WTC11 (cell line): ENCODE measurements around the gene DNAJC12. TPM values are rescaled to one million over a fixed set of nuclear protein-coding genes. Genes with fewer than 3 reads are reported as not detected.
A peak's percentile ranks its signal among the peaks of the same experiment; 100 is the strongest.

Experiments used
- ATAC-seq: fragments of 200-7000 bp; cut with Tn5 transposase; 2 replicates; pipeline ENCODE4 v1.10.0; 2021; ENCODE audit warnings: mild to moderate bottlenecking, moderate library complexity
- CTCF ChIA-PET: fragments of 300-600 bp; sonication (Branson Sonifier 250); formaldehyde crosslinking; loops from one replicate; lab custom pipeline; 2021; ENCODE audit warnings: antibody characterized with exemption; lab: Charles Lee
- POLR2A ChIA-PET: fragments of 350-600 bp; sonication (Branson Sonifier 250); formaldehyde crosslinking; loops from one replicate; lab custom pipeline; 2021; ENCODE audit warnings: antibody characterized with exemption; lab: Charles Lee
- DNase-seq: peaks from one replicate; pipeline ENCODE4 v3.0.0; 2021; ENCODE audit warnings: low spot score
- H3K27ac Mint-ChIP-seq: 2 replicates; pipeline ENCODE4 v1.8.0; 2021; ENCODE audit warnings: mixed read lengths
- H3K27me3 Mint-ChIP-seq: 2 replicates; pipeline ENCODE4 v1.8.0; 2021; ENCODE audit warnings: low read depth, mild to moderate bottlenecking, moderate library complexity, mixed read lengths
- H3K36me3 Mint-ChIP-seq: 2 replicates; pipeline ENCODE4 v1.8.0; 2021; ENCODE audit warnings: mixed read lengths
- H3K4me1 Mint-ChIP-seq: 2 replicates; pipeline ENCODE4 v1.8.0; 2022; ENCODE audit warnings: mixed read lengths
- H3K4me3 Mint-ChIP-seq: 2 replicates; pipeline ENCODE4 v1.8.0; 2021; ENCODE audit warnings: mild to moderate bottlenecking, moderate library complexity, mixed read lengths
- H3K9me3 Mint-ChIP-seq: 2 replicates; pipeline ENCODE4 v1.8.0; 2021; ENCODE audit warnings: mixed read lengths
- CREM ChIP-seq: sonication (generic); formaldehyde crosslinking; IDR thresholded peaks from 2 replicates; pipeline ENCODE4 v1.8.1; 2022; ENCODE audit warnings: mild to moderate bottlenecking, missing genetic modification reagents, moderate library complexity
- ELF4 ChIP-seq: sonication (generic); formaldehyde crosslinking; IDR thresholded peaks from 2 replicates; pipeline ENCODE4 v1.8.1; 2022; ENCODE audit warnings: low read depth, mild to moderate bottlenecking, moderate library complexity, missing genetic modification reagents
- FOXJ3 ChIP-seq: sonication (generic); formaldehyde crosslinking; IDR thresholded peaks from 2 replicates; pipeline ENCODE4 v1.9.0; 2021; ENCODE audit warnings: missing genetic modification reagents, mild to moderate bottlenecking, borderline replicate concordance
- IRF2 ChIP-seq: sonication (generic); formaldehyde crosslinking; IDR thresholded peaks from 2 replicates; pipeline ENCODE4 v1.8.0; 2022; ENCODE audit warnings: low read depth, missing genetic modification reagents, borderline replicate concordance
- OVOL2 ChIP-seq: fragments of 250-450 bp; sonication (Bioruptor Pico); IDR thresholded peaks from 2 replicates; pipeline ENCODE4 v1.9.0; 2021; ENCODE audit warnings: mild to moderate bottlenecking, borderline replicate concordance
- ZNF219 ChIP-seq: sonication (generic); formaldehyde crosslinking; IDR thresholded peaks from 2 replicates; pipeline ENCODE4 v1.8.0; 2023; ENCODE audit warnings: missing genetic modification reagents, mild to moderate bottlenecking, borderline replicate concordance
- ZNF232 ChIP-seq: sonication (generic); formaldehyde crosslinking; IDR thresholded peaks from 2 replicates; pipeline ENCODE4 v1.8.0; 2022; ENCODE audit warnings: mild to moderate bottlenecking, missing genetic modification reagents
- total RNA-seq: library from RNA; stranded (reverse); gene quantifications from 3 replicates; pipeline ENCODE4 v1.2.3, GENCODE V29; 2021
- TF ChIP-seq, protein P1 (sequence below): sonication (generic); formaldehyde crosslinking; IDR thresholded peaks from 2 replicates; pipeline ENCODE4 v1.8.0; 2023; ENCODE audit warnings: mild to moderate bottlenecking, missing genetic modification reagents
- TF ChIP-seq, protein P2 (sequence below): sonication (generic); formaldehyde crosslinking; IDR thresholded peaks from 2 replicates; pipeline ENCODE4 v1.8.1; 2023; ENCODE audit warnings: mild to moderate bottlenecking, moderate library complexity, missing genetic modification reagents
- TF ChIP-seq, protein P3 (sequence below): sonication (generic); formaldehyde crosslinking; IDR thresholded peaks from 2 replicates; pipeline ENCODE4 v1.8.0; 2022; ENCODE audit warnings: mild to moderate bottlenecking, missing genetic modification reagents
- TF ChIP-seq, protein P4 (sequence below): sonication (generic); formaldehyde crosslinking; IDR thresholded peaks from 2 replicates; pipeline ENCODE4 v1.8.1; 2023; ENCODE audit warnings: mild to moderate bottlenecking, missing genetic modification reagents, borderline replicate concordance
- TF ChIP-seq, protein P5 (sequence below): fragments of 250-450 bp; sonication (Bioruptor Pico); IDR thresholded peaks from 2 replicates; pipeline ENCODE4 v1.9.0; 2021; ENCODE audit warnings: mild to moderate bottlenecking, borderline replicate concordance
- TF ChIP-seq, protein P6 (sequence below): fragments of 250-450 bp; sonication (Bioruptor Pico); conservative IDR thresholded peaks from 2 replicates; pipeline ENCODE4 v1.9.0; 2021; ENCODE audit warnings: mild to moderate bottlenecking

The DNAJC12 gene
- total RNA-seq, 1 experiment from 2014 or later, result 0.94 TPM

DNA sequence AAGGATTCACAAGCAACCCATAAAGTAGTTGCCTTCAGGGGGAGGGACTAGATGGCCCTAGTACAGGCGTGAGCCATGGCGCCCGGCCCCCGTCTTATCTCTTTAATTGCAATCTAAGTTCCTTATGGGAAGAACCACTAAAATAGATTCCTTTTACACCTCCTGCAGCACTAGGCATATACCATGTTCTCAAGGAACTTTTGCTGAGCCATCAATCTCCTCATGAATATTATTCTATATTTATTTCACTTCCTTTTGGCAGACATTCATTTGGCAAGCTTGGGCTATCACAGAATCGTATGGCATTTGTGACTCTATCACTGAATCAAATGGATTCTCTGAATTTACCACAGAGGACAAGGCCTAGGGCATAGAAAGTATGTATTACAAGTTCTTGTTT is 14.8 kb upstream of the DNAJC12 start (continued):
- no peak for TF ChIP-seq FOXJ3 (CRISPR knock-in tag)
- TF ChIP-seq, protein P1, sequence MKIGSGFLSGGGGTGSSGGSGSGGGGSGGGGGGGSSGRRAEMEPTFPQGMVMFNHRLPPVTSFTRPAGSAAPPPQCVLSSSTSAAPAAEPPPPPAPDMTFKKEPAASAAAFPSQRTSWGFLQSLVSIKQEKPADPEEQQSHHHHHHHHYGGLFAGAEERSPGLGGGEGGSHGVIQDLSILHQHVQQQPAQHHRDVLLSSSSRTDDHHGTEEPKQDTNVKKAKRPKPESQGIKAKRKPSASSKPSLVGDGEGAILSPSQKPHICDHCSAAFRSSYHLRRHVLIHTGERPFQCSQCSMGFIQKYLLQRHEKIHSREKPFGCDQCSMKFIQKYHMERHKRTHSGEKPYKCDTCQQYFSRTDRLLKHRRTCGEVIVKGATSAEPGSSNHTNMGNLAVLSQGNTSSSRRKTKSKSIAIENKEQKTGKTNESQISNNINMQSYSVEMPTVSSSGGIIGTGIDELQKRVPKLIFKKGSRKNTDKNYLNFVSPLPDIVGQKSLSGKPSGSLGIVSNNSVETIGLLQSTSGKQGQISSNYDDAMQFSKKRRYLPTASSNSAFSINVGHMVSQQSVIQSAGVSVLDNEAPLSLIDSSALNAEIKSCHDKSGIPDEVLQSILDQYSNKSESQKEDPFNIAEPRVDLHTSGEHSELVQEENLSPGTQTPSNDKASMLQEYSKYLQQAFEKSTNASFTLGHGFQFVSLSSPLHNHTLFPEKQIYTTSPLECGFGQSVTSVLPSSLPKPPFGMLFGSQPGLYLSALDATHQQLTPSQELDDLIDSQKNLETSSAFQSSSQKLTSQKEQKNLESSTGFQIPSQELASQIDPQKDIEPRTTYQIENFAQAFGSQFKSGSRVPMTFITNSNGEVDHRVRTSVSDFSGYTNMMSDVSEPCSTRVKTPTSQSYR (CRISPR knock-in tag), result no peak
- TF ChIP-seq, protein P2, sequence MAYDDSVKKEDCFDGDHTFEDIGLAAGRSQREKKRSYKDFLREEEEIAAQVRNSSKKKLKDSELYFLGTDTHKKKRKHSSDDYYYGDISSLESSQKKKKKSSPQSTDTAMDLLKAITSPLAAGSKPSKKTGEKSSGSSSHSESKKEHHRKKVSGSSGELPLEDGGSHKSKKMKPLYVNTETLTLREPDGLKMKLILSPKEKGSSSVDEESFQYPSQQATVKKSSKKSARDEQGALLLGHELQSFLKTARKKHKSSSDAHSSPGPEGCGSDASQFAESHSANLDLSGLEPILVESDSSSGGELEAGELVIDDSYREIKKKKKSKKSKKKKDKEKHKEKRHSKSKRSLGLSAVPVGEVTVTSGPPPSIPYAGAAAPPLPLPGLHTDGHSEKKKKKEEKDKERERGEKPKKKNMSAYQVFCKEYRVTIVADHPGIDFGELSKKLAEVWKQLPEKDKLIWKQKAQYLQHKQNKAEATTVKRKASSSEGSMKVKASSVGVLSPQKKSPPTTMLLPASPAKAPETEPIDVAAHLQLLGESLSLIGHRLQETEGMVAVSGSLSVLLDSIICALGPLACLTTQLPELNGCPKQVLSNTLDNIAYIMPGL (CRISPR knock-in tag), result no peak
- TF ChIP-seq CREM (CRISPR knock-in tag), result no peak
- TF ChIP-seq, protein P3, sequence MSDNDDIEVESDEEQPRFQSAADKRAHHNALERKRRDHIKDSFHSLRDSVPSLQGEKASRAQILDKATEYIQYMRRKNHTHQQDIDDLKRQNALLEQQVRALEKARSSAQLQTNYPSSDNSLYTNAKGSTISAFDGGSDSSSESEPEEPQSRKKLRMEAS, result no peak
- no peak for TF ChIP-seq ZNF232 (CRISPR knock-in tag)
- TF ChIP-seq IRF2 (CRISPR knock-in tag), result no peak
- no peak for TF ChIP-seq ZNF219 (CRISPR knock-in tag)

DNA sequence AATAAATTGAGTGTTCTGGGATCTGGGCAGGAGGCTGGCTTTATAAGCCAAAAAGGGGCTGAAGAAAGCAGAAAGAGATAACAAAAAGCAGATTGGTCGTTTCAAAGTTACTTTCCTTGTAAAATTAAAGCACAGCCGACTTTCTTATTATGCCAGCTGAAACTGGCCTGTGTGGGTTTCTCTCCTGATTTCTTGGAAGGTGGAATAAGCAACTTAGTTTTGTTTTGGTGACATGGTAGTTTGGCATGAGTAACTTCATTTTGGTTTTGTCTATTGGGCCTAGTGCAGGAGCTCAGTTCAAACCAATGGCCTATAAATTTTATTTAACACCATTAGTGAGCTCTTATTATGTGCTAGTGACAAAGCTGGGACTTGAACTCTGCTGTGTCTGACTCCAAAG is 13.2 kb upstream of the DNAJC12 start:
- no peak overlapping the region for H3K27ac Mint-ChIP-seq
- peaks cover 7% of the 10 kb centered on the region for H3K4me1 Mint-ChIP-seq
- ChIA-PET POLR2A (no interaction called here), CTCF (no interaction called here)
- DNase-seq, result no peak
- H3K4me3 Mint-ChIP-seq, result peak overlapping the region; percentile 10; the same call in 1 of the 2 replicates
- no peaks in the 10 kb centered on the region; the same call in 1 of the 2 replicates for H3K27me3 Mint-ChIP-seq
- H3K9me3 Mint-ChIP-seq, result no peaks in the 10 kb centered on the region
- TF ChIP-seq, protein P4, sequence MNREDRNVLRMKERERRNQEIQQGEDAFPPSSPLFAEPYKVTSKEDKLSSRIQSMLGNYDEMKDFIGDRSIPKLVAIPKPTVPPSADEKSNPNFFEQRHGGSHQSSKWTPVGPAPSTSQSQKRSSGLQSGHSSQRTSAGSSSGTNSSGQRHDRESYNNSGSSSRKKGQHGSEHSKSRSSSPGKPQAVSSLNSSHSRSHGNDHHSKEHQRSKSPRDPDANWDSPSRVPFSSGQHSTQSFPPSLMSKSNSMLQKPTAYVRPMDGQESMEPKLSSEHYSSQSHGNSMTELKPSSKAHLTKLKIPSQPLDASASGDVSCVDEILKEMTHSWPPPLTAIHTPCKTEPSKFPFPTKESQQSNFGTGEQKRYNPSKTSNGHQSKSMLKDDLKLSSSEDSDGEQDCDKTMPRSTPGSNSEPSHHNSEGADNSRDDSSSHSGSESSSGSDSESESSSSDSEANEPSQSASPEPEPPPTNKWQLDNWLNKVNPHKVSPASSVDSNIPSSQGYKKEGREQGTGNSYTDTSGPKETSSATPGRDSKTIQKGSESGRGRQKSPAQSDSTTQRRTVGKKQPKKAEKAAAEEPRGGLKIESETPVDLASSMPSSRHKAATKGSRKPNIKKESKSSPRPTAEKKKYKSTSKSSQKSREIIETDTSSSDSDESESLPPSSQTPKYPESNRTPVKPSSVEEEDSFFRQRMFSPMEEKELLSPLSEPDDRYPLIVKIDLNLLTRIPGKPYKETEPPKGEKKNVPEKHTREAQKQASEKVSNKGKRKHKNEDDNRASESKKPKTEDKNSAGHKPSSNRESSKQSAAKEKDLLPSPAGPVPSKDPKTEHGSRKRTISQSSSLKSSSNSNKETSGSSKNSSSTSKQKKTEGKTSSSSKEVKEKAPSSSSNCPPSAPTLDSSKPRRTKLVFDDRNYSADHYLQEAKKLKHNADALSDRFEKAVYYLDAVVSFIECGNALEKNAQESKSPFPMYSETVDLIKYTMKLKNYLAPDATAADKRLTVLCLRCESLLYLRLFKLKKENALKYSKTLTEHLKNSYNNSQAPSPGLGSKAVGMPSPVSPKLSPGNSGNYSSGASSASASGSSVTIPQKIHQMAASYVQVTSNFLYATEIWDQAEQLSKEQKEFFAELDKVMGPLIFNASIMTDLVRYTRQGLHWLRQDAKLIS (CRISPR knock-in tag), result no peak
- TF ChIP-seq, all 79 proteins: peak for 0
- ATAC-seq, result no peak
- no peaks in the 10 kb centered on the region for H3K36me3 Mint-ChIP-seq

DNA sequence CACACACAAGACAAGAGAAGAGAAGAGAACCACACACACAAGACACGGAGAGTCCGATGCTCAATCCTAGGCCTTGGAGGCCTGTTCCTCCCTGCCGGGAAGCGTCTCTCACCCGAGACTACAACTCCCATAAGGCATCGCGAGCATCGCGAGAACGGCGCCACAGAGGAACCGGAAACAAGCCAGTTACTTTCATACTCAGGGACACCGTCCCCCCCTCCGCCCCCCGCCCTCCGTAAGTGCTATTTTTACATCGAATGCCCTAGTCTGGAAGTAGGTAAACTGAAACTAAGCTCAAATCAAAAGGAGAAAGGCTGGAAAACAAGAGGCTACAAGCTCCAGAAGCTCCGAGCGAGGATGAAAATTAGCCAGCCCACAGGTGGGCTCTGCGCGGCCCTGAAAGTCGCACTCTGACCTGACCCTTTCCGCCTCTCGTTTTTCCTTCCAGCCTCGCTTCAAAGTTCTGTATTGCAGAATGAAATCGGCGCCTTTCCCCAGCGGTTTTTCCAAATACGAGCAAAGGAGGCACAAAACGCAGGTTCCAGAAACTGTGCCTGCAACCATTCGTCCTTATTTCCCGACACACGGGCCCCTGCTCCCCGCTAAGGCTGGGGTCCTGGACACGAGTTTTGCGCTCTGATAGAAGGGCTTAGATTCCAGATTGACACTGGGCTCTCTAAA is 11.5 kb upstream of the DNAJC12 start:
- DNase-seq (peak; percentile 96), ATAC-seq (peak; percentile 99)
- CTCF ChIA-PET, result interaction anchor here (1.9 kb wide), 1 partner anchor 61 kb away, joined by 10 read pairs; no protein-coding TSS in a partner anchor
- H3K27me3 Mint-ChIP-seq, result no peaks in the 10 kb centered on the region; the same call in 1 of the 2 replicates
- peak overlapping the region; percentile 95 for H3K4me3 Mint-ChIP-seq
- POLR2A ChIA-PET, result interaction anchor here (0.6 to 0.7 kb wide), 2 partner anchors 13 to 38 kb away, joined by 4 to 6 read pairs; no protein-coding TSS in a partner anchor
- H3K27ac Mint-ChIP-seq, result peak overlapping the region; percentile 94
- H3K4me1 Mint-ChIP-seq, result peaks cover 2% of the 10 kb centered on the region; the same call in 1 of the 2 replicates
- H3K36me3 Mint-ChIP-seq, result no peaks in the 10 kb centered on the region
- no peaks in the 10 kb centered on the region for H3K9me3 Mint-ChIP-seq
- TF ChIP-seq, protein P5, sequence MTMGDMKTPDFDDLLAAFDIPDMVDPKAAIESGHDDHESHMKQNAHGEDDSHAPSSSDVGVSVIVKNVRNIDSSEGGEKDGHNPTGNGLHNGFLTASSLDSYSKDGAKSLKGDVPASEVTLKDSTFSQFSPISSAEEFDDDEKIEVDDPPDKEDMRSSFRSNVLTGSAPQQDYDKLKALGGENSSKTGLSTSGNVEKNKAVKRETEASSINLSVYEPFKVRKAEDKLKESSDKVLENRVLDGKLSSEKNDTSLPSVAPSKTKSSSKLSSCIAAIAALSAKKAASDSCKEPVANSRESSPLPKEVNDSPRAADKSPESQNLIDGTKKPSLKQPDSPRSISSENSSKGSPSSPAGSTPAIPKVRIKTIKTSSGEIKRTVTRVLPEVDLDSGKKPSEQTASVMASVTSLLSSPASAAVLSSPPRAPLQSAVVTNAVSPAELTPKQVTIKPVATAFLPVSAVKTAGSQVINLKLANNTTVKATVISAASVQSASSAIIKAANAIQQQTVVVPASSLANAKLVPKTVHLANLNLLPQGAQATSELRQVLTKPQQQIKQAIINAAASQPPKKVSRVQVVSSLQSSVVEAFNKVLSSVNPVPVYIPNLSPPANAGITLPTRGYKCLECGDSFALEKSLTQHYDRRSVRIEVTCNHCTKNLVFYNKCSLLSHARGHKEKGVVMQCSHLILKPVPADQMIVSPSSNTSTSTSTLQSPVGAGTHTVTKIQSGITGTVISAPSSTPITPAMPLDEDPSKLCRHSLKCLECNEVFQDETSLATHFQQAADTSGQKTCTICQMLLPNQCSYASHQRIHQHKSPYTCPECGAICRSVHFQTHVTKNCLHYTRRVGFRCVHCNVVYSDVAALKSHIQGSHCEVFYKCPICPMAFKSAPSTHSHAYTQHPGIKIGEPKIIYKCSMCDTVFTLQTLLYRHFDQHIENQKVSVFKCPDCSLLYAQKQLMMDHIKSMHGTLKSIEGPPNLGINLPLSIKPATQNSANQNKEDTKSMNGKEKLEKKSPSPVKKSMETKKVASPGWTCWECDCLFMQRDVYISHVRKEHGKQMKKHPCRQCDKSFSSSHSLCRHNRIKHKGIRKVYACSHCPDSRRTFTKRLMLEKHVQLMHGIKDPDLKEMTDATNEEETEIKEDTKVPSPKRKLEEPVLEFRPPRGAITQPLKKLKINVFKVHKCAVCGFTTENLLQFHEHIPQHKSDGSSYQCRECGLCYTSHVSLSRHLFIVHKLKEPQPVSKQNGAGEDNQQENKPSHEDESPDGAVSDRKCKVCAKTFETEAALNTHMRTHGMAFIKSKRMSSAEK (CRISPR knock-in tag), result no peak
- TF ChIP-seq ELF4, result no peak
- TF ChIP-seq CREM (CRISPR knock-in tag), result no peak
- TF ChIP-seq, protein P6, sequence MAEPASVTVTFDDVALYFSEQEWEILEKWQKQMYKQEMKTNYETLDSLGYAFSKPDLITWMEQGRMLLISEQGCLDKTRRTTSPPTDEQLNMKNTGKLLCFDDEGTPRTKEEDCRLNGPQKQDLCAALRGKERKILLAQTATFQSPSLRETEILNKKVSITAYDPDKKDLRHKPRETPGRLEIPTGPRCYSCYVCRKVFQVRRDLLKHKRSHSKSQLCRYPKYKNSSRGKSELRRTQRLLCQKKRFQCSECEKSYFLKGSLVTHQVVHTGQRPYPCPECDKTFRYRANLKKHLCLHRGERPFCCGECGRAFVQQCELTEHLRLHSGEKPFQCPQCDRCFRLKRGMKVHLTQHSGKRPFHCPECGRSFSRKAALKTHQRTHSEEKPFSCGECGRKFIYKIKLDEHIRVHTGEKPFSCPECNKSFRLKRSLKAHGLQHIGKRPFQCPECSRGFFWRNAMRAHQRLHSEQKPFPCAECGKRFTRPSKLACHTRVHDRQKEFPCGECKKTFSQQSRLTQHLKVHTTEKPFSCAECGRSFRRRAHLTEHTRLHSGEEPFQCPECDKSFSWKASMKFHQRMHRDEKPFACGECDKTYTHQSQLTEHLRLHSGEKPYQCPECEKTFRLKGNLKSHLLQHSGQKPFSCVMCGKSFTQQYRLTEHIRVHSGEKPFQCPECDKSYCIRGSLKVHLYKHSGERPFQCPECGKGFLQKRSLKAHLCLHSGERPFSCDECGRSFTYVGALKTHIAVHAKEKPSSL (CRISPR knock-in tag), result no peak
- no peak for TF ChIP-seq OVOL2 (CRISPR knock-in tag)
- TF ChIP-seq IRF2 (CRISPR knock-in tag), result no peak
